GM12878 (cell line): Measurements from ENCODE around the gene SLC37A2. TPM values are rescaled to one million over a fixed set of nuclear protein-coding genes. Genes with fewer than 3 reads are reported as not detected.

Experiments
- ATAC-seq: fragments of 200-7000 bp; cut with Tn5 transposase; 3 replicates; pipeline ENCODE4 v1.9.1; 2020; ENCODE audit warnings: mild to moderate bottlenecking, moderate library complexity
- BruUV-seq: library from RNA; stranded (reverse); fragments of 400-500 nt; replicated peaks from 2 replicates; lab custom pipeline; 2021; lab: Mats Ljungman, UMichigan
- CTCF ChIA-PET: fragments of 300-600 bp; sonication (Branson Sonifier 250); formaldehyde crosslinking; extraction: SDS; loops from one replicate; lab custom pipeline; 2021; ENCODE audit warnings: inconsistent platforms; lab: Yijun Ruan, JAX
- POLR2A ChIA-PET: fragments of 350-600 bp; formaldehyde crosslinking; extraction: SDS; loops from one replicate; lab custom pipeline; 2021; ENCODE audit warnings: inconsistent platforms; lab: Charles Lee
- RAD21 ChIA-PET: fragments of 300-600 bp; sonication (Branson Sonifier 250); formaldehyde crosslinking; loops from one replicate; lab custom pipeline; 2023; ENCODE audit warnings: antibody characterized with exemption; ENCODE audit not compliant: unreplicated experiment; lab: Charles Lee
- SMC1A ChIA-PET: fragments of 300-600 bp; sonication (Branson Sonifier 250); formaldehyde crosslinking; loops from one replicate; lab custom pipeline; 2023; ENCODE audit not compliant: unreplicated experiment, uncharacterized antibody; lab: Charles Lee
- DNase-seq: peaks from one replicate; pipeline ENCODE4 v3.0.0-alpha.2; 2011; ENCODE audit warnings: low read depth, low spot score
- FAIRE-seq: peaks from 3 replicates; lab custom pipeline; 2011; peaks lifted over from hg19 to GRCh38; lab: Jason Lieb, UNC
- H2AFZ ChIP-seq: 2 replicates; pipeline ENCODE4 v1.6.0; 2011; ENCODE audit warnings: low read depth, low read length, control low read depth; ENCODE audit not compliant: control insufficient read depth
- H3K27ac ChIP-seq: 2 replicates; pipeline ENCODE4 v1.5.1; 2011; ENCODE audit warnings: control low read depth; ENCODE audit not compliant: control insufficient read depth, insufficient read depth
- H3K27me3 ChIP-seq, 2 experiments: replicated peaks in 1 of 2; 2 replicates each; pipeline versions ENCODE4 v1.6.0 to v1.6.1; 2011; ENCODE audit warnings: low read length in 1 of 2; ENCODE audit not compliant: control insufficient read depth in 2 of 2, insufficient read depth in 2 of 2
- H3K36me3 ChIP-seq, 2 experiments: 2 replicates each; pipeline ENCODE4 v1.5.1; 2011; ENCODE audit warnings: low read length in 1 of 2; ENCODE audit not compliant: control insufficient read depth in 2 of 2, insufficient read depth in 2 of 2
- H3K4me1 ChIP-seq: 2 replicates; pipeline ENCODE4 v1.6.1; 2011; ENCODE audit warnings: mild to moderate bottlenecking, low read length, moderate library complexity, mixed read lengths; ENCODE audit not compliant: control insufficient read depth, insufficient read depth
- H3K4me2 ChIP-seq: 2 replicates; pipeline ENCODE4 v1.6.0; 2011; ENCODE audit warnings: control low read depth; ENCODE audit not compliant: control insufficient read depth, insufficient read depth
- H3K4me3 ChIP-seq: fragments of 200-600 bp; sonication (generic); 2 replicates; pipeline ENCODE4 v1.5.1; 2016
- H3K79me2 ChIP-seq: 2 replicates; pipeline ENCODE4 v1.6.0; 2011; ENCODE audit warnings: low read length; ENCODE audit not compliant: control insufficient read depth, insufficient read depth
- H3K9ac ChIP-seq: 2 replicates; pipeline ENCODE4 v1.8.0; 2011; ENCODE audit warnings: low read length, control low read depth, mixed read lengths; ENCODE audit not compliant: control insufficient read depth, insufficient read depth
- H3K9me3 ChIP-seq: replicated peaks from 3 replicates; pipeline ENCODE4 v1.5.1; 2011; ENCODE audit warnings: mild to moderate bottlenecking, low read length; ENCODE audit not compliant: control insufficient read depth, insufficient read depth
- H4K20me1 ChIP-seq: 2 replicates; pipeline ENCODE4 v1.6.0; 2011; ENCODE audit not compliant: control insufficient read depth, insufficient read depth
- BCLAF1 ChIP-seq: fragments of 450-650 bp; IDR thresholded peaks from 2 replicates; pipeline ENCODE4 v1.6.1; 2017; ENCODE audit warnings: antibody characterized with exemption, mild to moderate bottlenecking, moderate library complexity
- EP300 ChIP-seq, 2 experiments: fragments of 150-350 bp in 1 of 2; IDR thresholded peaks; 2 replicates each; pipeline ENCODE4 v1.6.1; 2011 to 2012; ENCODE audit warnings: low read depth in 2 of 2, low read length in 2 of 2, borderline replicate concordance in 1 of 2, improper control_type of control experiment in 1 of 2, inconsistent platforms in 1 of 2; ENCODE audit not compliant: control insufficient read depth in 1 of 2
- ETV6 ChIP-seq, 2 experiments: fragments of 450-650 bp in 1 of 2; IDR thresholded peaks in 1 of 2; conservative IDR thresholded peaks in 1 of 2; 2 replicates each; pipeline ENCODE4 v1.6.1; 2014; ENCODE audit warnings: antibody characterized with exemption in 1 of 2, borderline replicate concordance in 1 of 2, low read depth in 1 of 2, mild to moderate bottlenecking in 1 of 2, moderate library complexity in 1 of 2
- FOXK2 ChIP-seq: fragments of 450-650 bp; IDR thresholded peaks from 2 replicates; pipeline ENCODE4 v1.6.1; 2017; ENCODE audit warnings: mild to moderate bottlenecking, moderate library complexity
- HSF1 ChIP-seq: fragments of 150-350 bp; IDR thresholded peaks from 2 replicates; pipeline ENCODE4 v1.6.1; 2014; ENCODE audit warnings: mild to moderate bottlenecking, low read depth, low read length
- IKZF1 ChIP-seq: fragments of 450-650 bp; conservative IDR thresholded peaks from 2 replicates; pipeline ENCODE4 v1.6.1; 2017; ENCODE audit warnings: antibody characterized with exemption, mild to moderate bottlenecking
- JUND ChIP-seq: IDR thresholded peaks from 2 replicates; pipeline ENCODE4 v1.6.1; 2012; ENCODE audit warnings: low read depth, mild to moderate bottlenecking, low read length, improper control_type of control experiment, moderate library complexity
- MTA2 ChIP-seq: fragments of 450-650 bp; IDR thresholded peaks from 2 replicates; pipeline ENCODE4 v1.6.1; 2016; ENCODE audit warnings: low read depth, mild to moderate bottlenecking, moderate library complexity
- NR2F1 ChIP-seq: fragments of 450-650 bp; conservative IDR thresholded peaks from 2 replicates; pipeline ENCODE4 v1.6.1; 2017; ENCODE audit warnings: mild to moderate bottlenecking
- SKIL ChIP-seq: fragments of 450-650 bp; IDR thresholded peaks from 2 replicates; pipeline ENCODE4 v1.6.1; 2017; ENCODE audit warnings: mild to moderate bottlenecking, low read depth, inconsistent platforms; ENCODE audit not compliant: poor library complexity, severe bottlenecking
- STAT3 ChIP-seq: IDR thresholded peaks from 2 replicates; pipeline ENCODE4 v1.6.1; 2011; ENCODE audit warnings: low read depth, low read length, improper control_type of control experiment
- SUPT20H ChIP-seq: IDR thresholded peaks from 2 replicates; pipeline ENCODE4 v1.6.1; 2011; ENCODE audit warnings: low read depth, mild to moderate bottlenecking, low read length, moderate library complexity, borderline replicate concordance; ENCODE audit not compliant: control insufficient read depth
- WRNIP1 ChIP-seq: IDR thresholded peaks from 2 replicates; pipeline ENCODE4 v1.6.1; 2011; ENCODE audit warnings: low read depth, low read length, improper control_type of control experiment, borderline replicate concordance
- ZNF207 ChIP-seq: fragments of 450-650 bp; IDR thresholded peaks from 2 replicates; pipeline ENCODE4 v1.6.1; 2014; ENCODE audit warnings: antibody characterized with exemption, mild to moderate bottlenecking, borderline replicate concordance
- WGBS: methylation state at CpG from one replicate; pipeline ENCODE4 v1.1.6; 2016; ENCODE audit warnings: low lambda C conversion rate; ENCODE audit not compliant: insufficient replicate concordance, insufficient coverage; ENCODE audit errors: missing lambda C conversion rate; 5-methylcytosine and 5-hydroxymethylcytosine counted together
- in situ Hi-C: fragments of 300-500 bp; cut with MboI; formaldehyde crosslinking; loops from 9 replicates; pipeline ENCODE4 v1.14.3; 2018; ENCODE audit warnings: mixed read lengths
- intact Hi-C: fragments of 100-400 bp; cut with micrococcal nuclease; formaldehyde crosslinking; loops from one replicate; pipeline ENCODE4 v1.14.2; 2022; ENCODE audit not compliant: unreplicated experiment
- polyA plus RNA-seq, 11 experiments: library from polyadenylated mRNA; depleted of rRNA in 4 of 11; unstranded in 6 of 11; stranded (reverse) in 5 of 11; fragments of >200 nt; fragmentation: Nextera tagmentation in 4 of 11; fragmentation: Illumina TruSeq in 1 of 11; extraction: Ambion mirVana in 4 of 11; extraction: Trizol in 1 of 11; gene quantifications; 1 replicate in 1 of 11; 2 replicates in 10 of 11; pipeline versions ENCODE4 v1.2.1 to v1.2.3, GENCODE V29; 2011 to 2016; ENCODE audit warnings: inconsistent platforms in 2 of 11, missing spikeins in 2 of 11, low read depth in 1 of 11
- total RNA-seq, 4 experiments: library from RNA; depleted of rRNA in 3 of 4; stranded (reverse); fragments of >200 nt in 3 of 4; fragmentation: Illumina TruSeq in 1 of 4; extraction: Trizol in 1 of 4; gene quantifications; 2 replicates each; pipeline versions ENCODE4 v1.2.1 to v1.2.3, GENCODE V29; 2013 to 2021

SLC37A2 gene
- total and polyA plus RNA-seq, 10 of the 15 experiments (the other 5 are each of a cell fraction or from before 2014, with no cell fraction given), result 0.26 to 9.8 (median 2.0) TPM

- no peak for TF ChIP-seq IKZF1
- TF ChIP-seq, all 136 proteins: peak for 0
Measured at GRCh38 chr11:125128450-125128849, 65.3 kb downstream of the SLC37A2 start (continued).

GRCh38 chr11:125129316-125129993, 66.3 kb downstream of the SLC37A2 start:
- 66% methylated on average over 22 of the region's 22 CpGs for WGBS
- H3K9ac ChIP-seq, result no peak overlapping the region
- ATAC-seq (no peak), DNase-seq (no peak), FAIRE-seq (no peak)
- ChIA-PET POLR2A (no interaction called here), CTCF (interaction anchor here (0.9 to 1.0 kb wide), 2 partner anchors 10 to 11 kb away, joined by 3 to 6 read pairs; no protein-coding TSS in a partner anchor), SMC1A (interaction anchor here (1.2 to 1.4 kb wide), 2 partner anchors 12 to 38 kb away, joined by 3 to 5 read pairs; no protein-coding TSS in a partner anchor), RAD21 (no interaction called here)
- no peaks in the 10 kb centered on the region for H3K9me3 ChIP-seq
- no peak overlapping the region for H3K4me3 ChIP-seq
- no peaks in the 10 kb centered on the region for H3K4me1 ChIP-seq
- no peak overlapping the region for H2AFZ ChIP-seq
- H3K27ac ChIP-seq, result no peak overlapping the region
- no peaks in the 10 kb centered on the region; a peak in 2 of 4 replicates for H3K27me3 ChIP-seq
- BruUV-seq, result no TSS peak
- intact Hi-C loops, result no loop called here
- no peaks in the 10 kb centered on the region for H3K36me3 ChIP-seq
- no peaks in the 10 kb centered on the region for H3K79me2 ChIP-seq
- H3K4me2 ChIP-seq, result no peak overlapping the region
- H4K20me1 ChIP-seq, result no peaks in the 10 kb centered on the region
- in situ Hi-C loops, result no loop called here
- TF ChIP-seq FOXK2, result no peak
- no peak for TF ChIP-seq EP300 (IDR thresholded peaks at IDR 0.05; ENCODE audit: borderline replicate concordance in 1 of 2, control insufficient read depth in 1 of 2, low read depth in 2 of 2, low read length in 2 of 2)
- TF ChIP-seq ZNF207, result no peak
- no peak for TF ChIP-seq WRNIP1
- no peak for TF ChIP-seq BCLAF1
- no peak for TF ChIP-seq MTA2
- no peak for TF ChIP-seq HSF1
- no peak for TF ChIP-seq NR2F1
- no peak for TF ChIP-seq SKIL
- TF ChIP-seq STAT3, result no peak
- TF ChIP-seq SUPT20H, result no peak
- TF ChIP-seq ETV6 (conservative IDR thresholded peaks at IDR 0.05 in 1 of 2, IDR thresholded peaks at IDR 0.05 in 1 of 2; ENCODE audit: borderline replicate concordance in 1 of 2, low read depth in 1 of 2), result no peak
- no peak for TF ChIP-seq JUND
